OCI-LY7 (cell line): ENCODE data around the gene C17orf113. TPM values are rescaled to one million over a fixed set of nuclear protein-coding genes. Genes with fewer than 3 reads are reported as not detected.

Experiments used
- BruUV-seq: library from RNA; stranded (reverse); fragments of 400-500 nt; replicated peaks from 2 replicates; lab custom pipeline; 2021; lab: Mats Ljungman, UMichigan
- CTCF ChIA-PET: fragments of 300-600 bp; sonication (Branson Sonifier 250); formaldehyde crosslinking; loops from one replicate; lab custom pipeline; 2022; ENCODE audit warnings: antibody characterized with exemption; ENCODE audit not compliant: unreplicated experiment; lab: Charles Lee
- POLR2A ChIA-PET: fragments of 300-600 bp; sonication (Branson Sonifier 250); formaldehyde crosslinking; loops from one replicate; lab custom pipeline; 2022; ENCODE audit warnings: antibody characterized with exemption; lab: Charles Lee
- DNase-seq: peaks from one replicate; pipeline ENCODE4 v3.0.0-alpha.2; 2015; ENCODE audit warnings: low spot score
- H2AFZ ChIP-seq: fragments of 200-600 bp; sonication (generic), shearing (Covaris generic); 2 replicates; pipeline ENCODE4 v1.6.1; 2014; ENCODE audit warnings: mild to moderate bottlenecking, antibody characterized with exemption, low read length, moderate library complexity
- H3K27ac ChIP-seq: fragments of 200-600 bp; sonication (generic); 2 replicates; pipeline ENCODE4 v1.5.1; 2014; ENCODE audit warnings: mixed run types, low read depth, mild to moderate bottlenecking, moderate library complexity, low read length, inconsistent platforms; ENCODE audit not compliant: poor library complexity, severe bottlenecking
- H3K36me3 ChIP-seq: fragments of 200-600 bp; sonication (generic); 2 replicates; pipeline ENCODE4 v1.6.1; 2014; ENCODE audit warnings: mild to moderate bottlenecking, antibody characterized with exemption, low read length, moderate library complexity, mixed read lengths; ENCODE audit not compliant: insufficient read depth
- H3K4me1 ChIP-seq: fragments of 200-600 bp; sonication (generic); 2 replicates; pipeline ENCODE4 v1.5.1; 2014; ENCODE audit warnings: mild to moderate bottlenecking, low read length; ENCODE audit not compliant: insufficient read depth, poor library complexity, severe bottlenecking
- H3K4me2 ChIP-seq: fragments of 200-600 bp; sonication (generic); 2 replicates; pipeline ENCODE4 v1.6.1; 2014; ENCODE audit warnings: mild to moderate bottlenecking, low read length
- H3K4me3 ChIP-seq: fragments of 200-600 bp; sonication (generic); 2 replicates; pipeline ENCODE4 v1.5.1; 2014; ENCODE audit warnings: mild to moderate bottlenecking, low read depth, low read length; ENCODE audit not compliant: poor library complexity, severe bottlenecking
- H3K79me2 ChIP-seq: fragments of 200-600 bp; sonication (generic); 2 replicates; pipeline ENCODE4 v1.6.1; 2016; ENCODE audit warnings: low read depth, mild to moderate bottlenecking, low read length, moderate library complexity, mixed read lengths; ENCODE audit not compliant: insufficient read depth
- H3K9me2 ChIP-seq: fragments of 200-600 bp; sonication (generic); 2 replicates; pipeline ENCODE4 v1.6.1; 2016; ENCODE audit warnings: mild to moderate bottlenecking, low read length, mixed read lengths; ENCODE audit not compliant: insufficient read depth
- H3K9me3 ChIP-seq: fragments of 200-600 bp; sonication (generic); 2 replicates; pipeline ENCODE4 v1.6.1; 2014; ENCODE audit warnings: mild to moderate bottlenecking, mixed run types, low read length, mixed read lengths
- H4K20me1 ChIP-seq: fragments of 200-600 bp; sonication (generic); 2 replicates; pipeline ENCODE4 v1.6.1; 2014; ENCODE audit warnings: mild to moderate bottlenecking, antibody characterized with exemption, low read length, moderate library complexity, mixed read lengths; ENCODE audit not compliant: insufficient read depth
- CTCF ChIP-seq: fragments of 200-600 bp; sonication (generic); conservative IDR thresholded peaks from 2 replicates; pipeline ENCODE4 v1.5.1; 2014; ENCODE audit warnings: mild to moderate bottlenecking, antibody characterized with exemption, low read length, moderate library complexity, mixed read lengths
- EZH2phosphoT487 ChIP-seq: fragments of 200-600 bp; sonication (generic); IDR thresholded peaks from 2 replicates; pipeline ENCODE4 v1.6.1; 2018; ENCODE audit warnings: low read depth, borderline replicate concordance, mild to moderate bottlenecking, mixed run types, antibody characterized with exemption, low read length, moderate library complexity, mixed read lengths
- intact Hi-C: fragments of 100-400 bp; cut with micrococcal nuclease; formaldehyde crosslinking; loops from one replicate; pipeline ENCODE4 v1.10.0; 2022; ENCODE audit not compliant: unreplicated experiment
- total RNA-seq, 2 experiments: library from RNA; depleted of rRNA in 1 of 2; stranded (reverse); fragments of >200 nt in 1 of 2; shearing (Covaris generic) in 1 of 2; gene quantifications; 2 replicates each; pipeline ENCODE4 v1.2.3, GENCODE V29; 2014 to 2022

C17orf113 gene
- total RNA-seq, 2 experiments from 2014 or later, result 0.25 TPM

DNA sequence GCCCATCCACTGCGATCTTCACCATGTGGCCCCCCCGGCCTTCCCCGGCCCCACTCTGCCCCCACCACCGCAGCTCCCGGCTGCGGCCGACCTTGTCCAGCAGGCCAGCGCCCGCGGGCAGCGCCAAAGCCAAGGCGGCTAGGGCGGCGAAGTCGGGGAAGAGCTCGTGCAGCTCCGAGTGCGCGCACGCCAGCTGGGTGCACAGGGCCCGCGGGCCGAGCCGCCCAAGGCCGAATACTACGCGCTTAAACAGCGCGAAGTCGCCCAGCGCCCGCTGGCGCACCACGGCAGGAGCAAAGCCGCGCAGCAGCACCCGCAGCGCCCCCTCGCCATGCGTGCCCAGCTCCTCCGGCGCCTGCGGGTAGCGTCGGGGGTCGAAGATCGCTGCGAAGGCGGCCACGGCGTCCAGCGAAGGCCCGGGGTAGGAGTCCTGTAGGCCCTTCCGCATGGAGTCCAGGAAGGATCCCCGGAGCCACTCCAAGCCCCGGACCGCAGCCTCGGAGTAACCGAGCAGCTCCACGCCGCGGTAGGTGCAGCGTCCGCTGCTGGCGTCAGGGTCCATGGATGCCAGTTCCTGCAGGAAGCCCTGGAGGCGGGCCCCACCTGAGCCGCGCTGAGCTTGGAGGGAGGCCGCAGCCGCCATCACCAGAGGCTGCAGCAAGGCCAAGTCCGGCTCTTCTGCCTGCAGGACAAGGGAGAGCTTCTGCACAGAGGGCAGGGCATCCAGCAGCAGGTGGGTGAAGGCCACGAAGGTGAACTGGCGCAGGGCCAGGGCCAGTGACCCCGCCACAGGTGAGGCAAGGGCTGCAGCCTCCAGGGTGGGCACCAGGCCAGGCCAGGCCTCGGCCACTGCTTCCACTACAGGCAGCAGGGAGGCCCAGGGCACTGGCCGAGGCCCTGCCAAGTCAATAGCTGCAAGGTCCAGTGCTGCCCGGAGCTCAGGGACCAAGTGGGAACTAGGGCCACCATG lies 10.3 kb downstream of the C17orf113 start:
- intact Hi-C loops, result no loop called here
- Histone ChIP-seq H3K9me2 (no peaks in the 10 kb centered on the region), H3K4me1 (no peaks in the 10 kb centered on the region), H3K4me2 (no peak overlapping the region), H3K9me3 (no peaks in the 10 kb centered on the region), H3K4me3 (no peak overlapping the region), H3K27ac (no peak overlapping the region), H3K36me3 (no peaks in the 10 kb centered on the region), H2AFZ (no peak overlapping the region), H3K79me2 (no peaks in the 10 kb centered on the region), H4K20me1 (no peaks in the 10 kb centered on the region)
- CTCF ChIA-PET, result interaction anchor here (0.6 kb wide), 1 partner anchor 18 kb away, joined by 5 read pairs; no protein-coding TSS in a partner anchor
- no peak for DNase-seq
- no TSS peak for BruUV-seq
- TF ChIP-seq CTCF (no peak), EZH2phosphoT487 (no peak)
- POLR2A ChIA-PET, result no interaction called here

- Histone ChIP-seq H3K9me3 (no peaks in the 10 kb centered on the region), H3K4me1 (peaks cover 12% of the 10 kb centered on the region), H4K20me1 (no peaks in the 10 kb centered on the region), H3K4me2 (no peak overlapping the region), H3K36me3 (no peaks in the 10 kb centered on the region), H3K27ac (no peak overlapping the region), H3K4me3 (no peak overlapping the region), H2AFZ (no peak overlapping the region), H3K9me2 (no peaks in the 10 kb centered on the region), H3K79me2 (no peaks in the 10 kb centered on the region)
- BruUV-seq, result no TSS peak
- DNase-seq, result no peak
- ChIA-PET CTCF (no interaction called here), POLR2A (interaction anchor here (0.6 kb wide), 1 partner anchor 157 kb away, joined by 4 read pairs; no protein-coding TSS in a partner anchor)
- intact Hi-C loops, result no loop called here
- TF ChIP-seq EZH2phosphoT487 (no peak), CTCF (no peak)
These were observed 12.0 kb downstream of the C17orf113 start for GRCh38 chr17:42038221-42038973.
